OCI-LY1 (cell line): ENCODE data around the gene TCF3.
"Not testable (repeated sequence)": the region's sequence is repeated elsewhere in the genome, so short reads cannot be mapped to it uniquely, and the experiment has no call there.

Experiments used
- H2AFZ ChIP-seq: fragments of 200-600 bp; sonication (generic), shearing (Covaris generic); 2 replicates; pipeline ENCODE4 v1.6.0; 2014; ENCODE audit warnings: antibody characterized with exemption, mild to moderate bottlenecking, low read length
- H3F3A ChIP-seq: fragments of 200-600 bp; sonication (generic), shearing (Covaris generic); 2 replicates; pipeline ENCODE4 v1.6.0; 2014; ENCODE audit warnings: mild to moderate bottlenecking, antibody characterized with exemption, low read length, moderate library complexity; ENCODE audit not compliant: insufficient read depth
- H3K27ac ChIP-seq: fragments of 200-600 bp; sonication (generic); 2 replicates; pipeline ENCODE4 v1.5.1; 2014; ENCODE audit warnings: low read length, mixed run types, mild to moderate bottlenecking, low read depth; ENCODE audit not compliant: poor library complexity, severe bottlenecking
- H3K27me3 ChIP-seq: fragments of 200-600 bp; sonication (generic); 2 replicates; pipeline ENCODE4 v1.6.0; 2014; ENCODE audit warnings: antibody characterized with exemption, mild to moderate bottlenecking, low read length, moderate library complexity; ENCODE audit not compliant: insufficient read depth
- H3K36me3 ChIP-seq: fragments of 200-600 bp; sonication (generic); 2 replicates; pipeline ENCODE4 v1.6.1; 2014; ENCODE audit warnings: mild to moderate bottlenecking, antibody characterized with exemption, low read length, moderate library complexity, mixed read lengths; ENCODE audit not compliant: insufficient read depth
- H3K4me1 ChIP-seq: fragments of 200-600 bp; sonication (generic); 2 replicates; pipeline ENCODE4 v1.5.1; 2014; ENCODE audit warnings: mild to moderate bottlenecking, low read length, moderate library complexity; ENCODE audit not compliant: insufficient read depth, severe bottlenecking
- H3K4me2 ChIP-seq: fragments of 200-600 bp; sonication (generic), shearing (Covaris generic); 2 replicates; pipeline ENCODE4 v1.6.1; 2014; ENCODE audit warnings: low read length
- H3K4me3 ChIP-seq: fragments of 200-600 bp; sonication (generic); 2 replicates; pipeline ENCODE4 v1.5.1; 2014; ENCODE audit warnings: low read length, low read depth, mild to moderate bottlenecking, mixed read lengths; ENCODE audit not compliant: poor library complexity, severe bottlenecking
- H3K79me2 ChIP-seq: fragments of 200-600 bp; shearing (Covaris generic); 2 replicates; pipeline ENCODE4 v1.6.1; 2016; ENCODE audit warnings: mixed run types, low read length, mixed read lengths; ENCODE audit not compliant: insufficient read depth
- H3K9ac ChIP-seq: fragments of 200-600 bp; sonication (generic), shearing (Covaris generic); 2 replicates; pipeline ENCODE4 v1.6.1; 2014; ENCODE audit warnings: mild to moderate bottlenecking, low read length, mixed read lengths
- H3K9me2 ChIP-seq: fragments of 200-600 bp; sonication (generic), shearing (Covaris generic); 2 replicates; pipeline ENCODE4 v1.6.1; 2014; ENCODE audit warnings: low read depth, mild to moderate bottlenecking, low read length, mixed read lengths
- H3K9me3 ChIP-seq: fragments of 200-600 bp; shearing (Covaris generic); 2 replicates; pipeline ENCODE4 v1.6.1; 2014; ENCODE audit warnings: low read length, mixed read lengths
- H4K20me1 ChIP-seq: fragments of 200-600 bp; sonication (generic), shearing (Covaris generic); 2 replicates; pipeline ENCODE4 v1.6.0; 2016; ENCODE audit warnings: mild to moderate bottlenecking, low read length; ENCODE audit not compliant: insufficient read depth
- EZH2 ChIP-seq: fragments of 200-600 bp; sonication (generic), shearing (Covaris generic); IDR thresholded peaks from 2 replicates; pipeline ENCODE4 v1.8.0; 2017; ENCODE audit warnings: borderline replicate concordance, mixed run types, mild to moderate bottlenecking, antibody characterized with exemption, low read length, moderate library complexity, mixed read lengths
- TF ChIP-seq, protein P1 (sequence below): fragments of 200-600 bp; sonication (generic), shearing (Covaris generic); IDR thresholded peaks from 2 replicates; pipeline ENCODE4 v1.5.1; 2017; ENCODE audit warnings: mild to moderate bottlenecking, antibody characterized with exemption, low read length, moderate library complexity, mixed read lengths

The TCF3 gene

DNA sequence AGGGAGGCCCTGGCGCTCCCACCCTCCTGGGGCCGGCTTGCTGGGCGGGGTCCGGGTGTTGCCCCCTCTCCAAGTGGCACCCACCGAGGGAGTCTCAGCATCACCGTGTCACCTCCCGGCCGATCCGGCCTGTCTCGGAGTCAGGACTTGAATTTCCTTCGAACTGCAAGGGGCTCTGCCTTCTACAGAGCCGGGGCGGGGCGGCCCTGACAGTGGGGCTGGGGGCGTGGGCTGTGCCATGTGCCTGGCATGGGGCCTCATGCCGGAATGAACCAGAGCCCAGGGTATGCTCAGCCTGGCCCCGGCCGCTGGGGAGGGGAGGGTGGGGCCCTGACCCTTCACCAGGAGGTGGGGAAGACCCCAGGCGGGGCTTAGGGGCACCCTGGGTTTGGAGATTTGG, 47.0 kb upstream of the TCF3 start:
- H3K27me3 ChIP-seq: peaks cover 11% of the 10 kb centered on the region; the same call in 1 of the 2 replicates
- no peak overlapping the region for H3K4me2 ChIP-seq

DNA sequence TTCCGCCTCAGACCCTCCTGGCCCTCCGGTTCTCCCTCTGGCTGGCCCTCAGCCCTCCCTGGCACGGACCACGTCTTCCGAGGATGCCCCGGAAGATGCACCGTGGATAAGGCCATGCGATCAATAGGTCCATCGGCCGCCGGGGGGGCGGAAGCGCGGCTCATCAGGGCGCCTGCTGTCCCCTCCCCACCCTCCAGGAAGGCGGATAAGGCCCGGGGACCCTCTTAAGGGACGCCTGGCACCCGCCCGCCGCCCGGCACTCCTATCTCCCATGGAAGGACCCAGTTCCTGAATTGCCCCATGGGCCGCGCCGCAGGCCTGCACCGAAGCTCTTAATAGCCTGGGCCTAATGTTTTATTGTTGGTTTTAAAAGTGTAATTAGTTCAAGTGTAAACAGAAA, 46.2 kb upstream of the TCF3 start:
- no peak overlapping the region for H3K4me2 ChIP-seq

More for the DNA sequence above, 47.0 kb upstream of the TCF3 start:
- H3K4me3 ChIP-seq: no peak overlapping the region
- H3K9me3 ChIP-seq: 0 out of 2 replicates have a peak, but pooled peaks cover 4% of the 10 kb centered on the region
- H2AFZ ChIP-seq: no peak overlapping the region
- H3K79me2 ChIP-seq: no peaks in the 10 kb centered on the region
- no peaks in the 10 kb centered on the region for H3K9me2 ChIP-seq
- no peak overlapping the region for H3K27ac ChIP-seq
- TF ChIP-seq, protein P1, sequence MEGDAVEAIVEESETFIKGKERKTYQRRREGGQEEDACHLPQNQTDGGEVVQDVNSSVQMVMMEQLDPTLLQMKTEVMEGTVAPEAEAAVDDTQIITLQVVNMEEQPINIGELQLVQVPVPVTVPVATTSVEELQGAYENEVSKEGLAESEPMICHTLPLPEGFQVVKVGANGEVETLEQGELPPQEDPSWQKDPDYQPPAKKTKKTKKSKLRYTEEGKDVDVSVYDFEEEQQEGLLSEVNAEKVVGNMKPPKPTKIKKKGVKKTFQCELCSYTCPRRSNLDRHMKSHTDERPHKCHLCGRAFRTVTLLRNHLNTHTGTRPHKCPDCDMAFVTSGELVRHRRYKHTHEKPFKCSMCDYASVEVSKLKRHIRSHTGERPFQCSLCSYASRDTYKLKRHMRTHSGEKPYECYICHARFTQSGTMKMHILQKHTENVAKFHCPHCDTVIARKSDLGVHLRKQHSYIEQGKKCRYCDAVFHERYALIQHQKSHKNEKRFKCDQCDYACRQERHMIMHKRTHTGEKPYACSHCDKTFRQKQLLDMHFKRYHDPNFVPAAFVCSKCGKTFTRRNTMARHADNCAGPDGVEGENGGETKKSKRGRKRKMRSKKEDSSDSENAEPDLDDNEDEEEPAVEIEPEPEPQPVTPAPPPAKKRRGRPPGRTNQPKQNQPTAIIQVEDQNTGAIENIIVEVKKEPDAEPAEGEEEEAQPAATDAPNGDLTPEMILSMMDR: no peak
- no peak for TF ChIP-seq EZH2
- no peaks in the 10 kb centered on the region for H3F3A ChIP-seq
- no peaks in the 10 kb centered on the region for H4K20me1 ChIP-seq
- H3K4me1 ChIP-seq: no peaks in the 10 kb centered on the region
- H3K9ac ChIP-seq: no peak overlapping the region
- no peaks in the 10 kb centered on the region; the same call in 1 of the 2 replicates for H3K36me3 ChIP-seq

DNA sequence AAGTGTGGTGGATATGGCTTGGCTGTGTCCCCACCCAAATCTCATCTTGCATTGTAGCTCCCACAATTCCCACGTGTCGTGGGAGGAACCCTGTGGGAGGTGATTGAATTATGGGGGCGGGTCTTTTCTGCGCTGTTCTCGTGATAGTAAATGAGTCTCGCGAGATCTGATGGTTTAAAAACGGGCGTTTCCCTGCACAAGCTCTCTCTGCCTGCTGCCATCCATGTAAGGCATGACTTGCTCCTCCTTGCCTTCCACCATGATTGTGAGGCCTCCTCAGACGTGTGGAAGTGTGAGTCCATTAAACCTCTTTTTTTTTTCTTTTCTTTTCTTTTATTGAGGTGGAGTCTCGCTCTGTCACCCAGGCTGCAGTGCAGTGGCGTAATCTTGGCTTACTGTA, 43.1 kb upstream of the TCF3 start:
- H3K9me2 ChIP-seq, H3K36me3 ChIP-seq, H2AFZ ChIP-seq, H3K9ac ChIP-seq, H4K20me1 ChIP-seq, H3K9me3 ChIP-seq, H3K27ac ChIP-seq, H3K4me1 ChIP-seq, H3K4me3 ChIP-seq, H3K4me2 ChIP-seq, H3K79me2 ChIP-seq, H3F3A ChIP-seq: not testable (repeated sequence)
- peaks cover 12% of the 10 kb centered on the region; the same call in 1 of the 2 replicates for H3K27me3 ChIP-seq

More for the DNA sequence above, 46.2 kb upstream of the TCF3 start:
- H3K36me3 ChIP-seq: no peaks in the 10 kb centered on the region; the same call in 1 of the 2 replicates
- no peaks in the 10 kb centered on the region for H3K4me1 ChIP-seq
- no peak overlapping the region for H2AFZ ChIP-seq
- H3K9me2 ChIP-seq: no peaks in the 10 kb centered on the region
- H3K79me2 ChIP-seq: no peaks in the 10 kb centered on the region
- H3K27ac ChIP-seq: no peak overlapping the region
- TF ChIP-seq, protein P1: no peak
- no peak for TF ChIP-seq EZH2
- no peak overlapping the region for H3K9ac ChIP-seq
- peaks cover 12% of the 10 kb centered on the region; the same call in 1 of the 2 replicates for H3K27me3 ChIP-seq
- H4K20me1 ChIP-seq: no peaks in the 10 kb centered on the region
- H3F3A ChIP-seq: no peaks in the 10 kb centered on the region
- H3K9me3 ChIP-seq: 0 out of 2 replicates have a peak, but pooled peaks cover 4% of the 10 kb centered on the region
- no peak overlapping the region for H3K4me3 ChIP-seq
